Upper lobe of left lung (tissue), 4 donors: ENCODE measurements around the gene PTGDR.

ENCODE experiments used
- CTCF ChIP-seq, 6 experiments: fragments of 450-650 bp in 4 of 6; fragments of 200-600 bp in 2 of 6; sonication (generic) in 2 of 6; IDR thresholded peaks; one replicate each; pipeline ENCODE4 v1.5.1; 2016 to 2019; ENCODE audit warnings: antibody characterized with exemption in 6 of 6
- EP300 ChIP-seq, 4 donors: sonication (generic); formaldehyde crosslinking; IDR thresholded peaks; one replicate each; pipeline ENCODE4 v1.5.1; 2017; ENCODE audit warnings: antibody characterized with exemption in 4 of 4, control low read depth in 2 of 4
- POLR2A ChIP-seq, 4 donors: fragments of 450-650 bp; IDR thresholded peaks; one replicate each; pipeline ENCODE4 v1.5.1; 2016 to 2017; ENCODE audit warnings: antibody characterized with exemption in 4 of 4, mild to moderate bottlenecking in 2 of 4
- POLR2AphosphoS5 ChIP-seq, 2 donors: sonication (generic); formaldehyde crosslinking; IDR thresholded peaks; one replicate each; pipeline ENCODE4 v1.5.1; 2017; ENCODE audit warnings: antibody characterized with exemption in 2 of 2

- TF ChIP-seq CTCF (IDR thresholded peaks at IDR 0.05), result no peak
- TF ChIP-seq POLR2A (IDR thresholded peaks at IDR 0.05), result no peak
- TF ChIP-seq EP300 (IDR thresholded peaks at IDR 0.05), result no peak
- TF ChIP-seq POLR2AphosphoS5 (IDR thresholded peaks at IDR 0.05), result no peak
These were observed 39.9 kb downstream of the PTGDR start for GRCh38 chr14:52307376-52307775.
